Measurements from ENCODE around the gene KIF24. TPM values are rescaled to one million over a fixed set of nuclear protein-coding genes. Genes with fewer than 3 reads are reported as not detected.

The KIF24 gene
- total RNA-seq, 1 donor from 2014 or later: 6.2 TPM

DNA sequence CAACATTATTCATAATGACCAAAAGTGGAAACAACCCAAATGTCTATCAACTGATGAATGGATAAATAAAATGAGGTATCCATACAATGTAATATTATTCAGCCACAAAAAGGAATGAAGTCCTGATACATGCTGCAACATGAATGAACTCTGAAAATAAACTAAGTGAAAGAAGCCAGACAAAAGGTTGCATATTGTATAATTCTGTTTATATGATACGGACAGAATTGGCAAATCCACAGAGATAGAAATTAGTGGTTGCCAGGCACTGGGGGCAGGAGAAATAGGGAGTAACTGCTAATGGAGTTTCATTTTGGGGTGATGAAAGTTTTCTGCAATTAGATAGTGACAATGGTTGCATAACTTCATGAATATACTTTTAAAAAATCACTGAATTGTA is 47.0 kb downstream of the KIF24 start:
- no peaks in the 10 kb centered on the region for H3K9me3 Mint-ChIP-seq
- H3K27ac Mint-ChIP-seq: no peak overlapping the region
- DNase-seq: no peak
- H3K4me1 Mint-ChIP-seq: peaks cover 4% of the 10 kb centered on the region
- H3K27me3 Mint-ChIP-seq: no peaks in the 10 kb centered on the region
- peaks cover 12% of the 10 kb centered on the region for H3K36me3 Mint-ChIP-seq (ENCODE audit: low read depth)
- no peak overlapping the region for H3K4me3 Mint-ChIP-seq
- intact Hi-C loops (cut with micrococcal nuclease): no loop called here

- Mint-ChIP-seq H3K9me3 (no peaks in the 10 kb centered on the region), H3K36me3 (ENCODE audit: low read depth) (peaks cover 6% of the 10 kb centered on the region)
- intact Hi-C loops (cut with micrococcal nuclease): no loop called here
These were observed 49.7 kb downstream of the KIF24 start for GRCh38 chr9:34279411-34279810.

More at GRCh38 chr9:34279411-34279810, 49.7 kb downstream of the KIF24 start:
- DNase-seq: no peak
- Mint-ChIP-seq H3K4me3 (no peak overlapping the region), H3K4me1 (peaks cover 4% of the 10 kb centered on the region), H3K27me3 (no peaks in the 10 kb centered on the region), H3K27ac (no peak overlapping the region)

Other genes starting within 250 kb of the KIF24 start
- 45.6 and 51.9 TPM in 2 replicates for gene DCAF12, start 202.6 kb downstream of the KIF24 start, total RNA-seq
- gene UBAP1, start 150.2 kb downstream of the KIF24 start, total RNA-seq: 30.9 and 32.5 TPM in 2 replicates
- gene NUDT2, start 301 bp upstream of the KIF24 start, total RNA-seq: 30.4 and 31.9 TPM in 2 replicates
- gene MYORG, start 47.6 kb upstream of the KIF24 start, total RNA-seq: 1.4 TPM in 2 replicates
- 13.6 and 16.3 TPM in 2 replicates for gene FAM219A, start 129.3 kb upstream of the KIF24 start, total RNA-seq
- not detected in 2 replicates for gene DNAI1, start 129.5 kb upstream of the KIF24 start, total RNA-seq
- gene ENHO, start 193.7 kb upstream of the KIF24 start, total RNA-seq: not detected in 2 replicates

All from activated CD4-positive, alpha-beta T cell treated with anti-CD3 and anti-CD28 coated beads, Interleukin-2, amount 10 ng/mL, durations not matched to agents 24 days and 14 days (primary cell).